IMR-90 (cell line): Measurements from ENCODE around the gene SH2B3. TPM values are rescaled to one million over a fixed set of nuclear protein-coding genes. Genes with fewer than 3 reads are reported as not detected.

Source experiments
- ATAC-seq: fragments of 200-7000 bp; cut with Tn5 transposase; 2 replicates; pipeline ENCODE4 v1.9.1; 2020; ENCODE audit warnings: low read depth, mild to moderate bottlenecking, moderate library complexity
- BruUV-seq: library from RNA; stranded (reverse); fragments of 400-500 nt; replicated peaks from 2 replicates; lab custom pipeline; 2021; lab: Mats Ljungman, UMichigan
- CTCF ChIA-PET: fragments of 300-600 bp; formaldehyde crosslinking; extraction: SDS; loops from one replicate; lab custom pipeline; 2021; ENCODE audit warnings: antibody characterized with exemption; lab: Yijun Ruan, JAX
- POLR2A ChIA-PET: fragments of 300-600 bp; sonication (Branson Sonifier 250); formaldehyde crosslinking; loops from one replicate; lab custom pipeline; 2022; ENCODE audit warnings: antibody characterized with exemption; ENCODE audit not compliant: unreplicated experiment; lab: Charles Lee
- DNase-seq: peaks from one replicate; pipeline ENCODE4 v3.0.0; 2013
- H2AFZ ChIP-seq: replicated peaks from 2 replicates; pipeline ENCODE3; 2013; ENCODE audit warnings: low read length, mild to moderate bottlenecking; ENCODE audit not compliant: poor library complexity
- H2AK5ac ChIP-seq: 2 replicates; pipeline ENCODE4 v1.6.1; 2013; ENCODE audit warnings: low read depth, low read length, inconsistent platforms
- H2AK9ac ChIP-seq: replicated peaks from 2 replicates; pipeline ENCODE3; 2013; ENCODE audit warnings: mild to moderate bottlenecking, low read depth, low read length, moderate library complexity; ENCODE audit not compliant: poor library complexity
- H2BK120ac ChIP-seq: 2 replicates; pipeline ENCODE4 v1.6.1; 2013; ENCODE audit warnings: low read depth, low read length, inconsistent platforms
- H2BK15ac ChIP-seq: 3 replicates; pipeline ENCODE4 v1.6.1; 2013; ENCODE audit warnings: low read depth, low read length, inconsistent platforms
- H2BK20ac ChIP-seq: 2 replicates; pipeline ENCODE4 v1.6.1; 2013; ENCODE audit warnings: low read depth, mild to moderate bottlenecking, inconsistent platforms, low read length, moderate library complexity
- H2BK5ac ChIP-seq: 2 replicates; pipeline ENCODE4 v1.6.1; 2013; ENCODE audit warnings: mild to moderate bottlenecking, low read depth, low read length, inconsistent platforms; ENCODE audit not compliant: poor library complexity, severe bottlenecking
- H3K14ac ChIP-seq: replicated peaks from 2 replicates; pipeline ENCODE4 v1.6.1; 2013; ENCODE audit warnings: low read depth, low read length, inconsistent platforms
- H3K18ac ChIP-seq: 2 replicates; pipeline ENCODE4 v1.6.1; 2013; ENCODE audit warnings: low read depth, low read length, control low read depth
- H3K23ac ChIP-seq: 2 replicates; pipeline ENCODE4 v1.6.1; 2013; ENCODE audit warnings: low read depth, low read length, inconsistent platforms
- H3K27ac ChIP-seq: 2 replicates; pipeline ENCODE4 v1.5.1; 2013; ENCODE audit warnings: mild to moderate bottlenecking, control low read depth, low read length; ENCODE audit not compliant: insufficient read depth
- H3K27me3 ChIP-seq: 2 replicates; pipeline ENCODE4 v1.6.1; 2013; ENCODE audit warnings: low read length; ENCODE audit not compliant: control insufficient read depth, insufficient read depth
- H3K36me3 ChIP-seq: 2 replicates; pipeline ENCODE4 v1.6.1; 2013; ENCODE audit warnings: low read length, mixed read lengths; ENCODE audit not compliant: control insufficient read depth, insufficient read depth
- H3K4ac ChIP-seq: 2 replicates; pipeline ENCODE4 v1.6.1; 2013; ENCODE audit warnings: low read depth, low read length, inconsistent platforms
- H3K4me1 ChIP-seq: 2 replicates; pipeline ENCODE4 v1.6.1; 2013; ENCODE audit warnings: low read length, mixed read lengths; ENCODE audit not compliant: control insufficient read depth, insufficient read depth
- H3K4me2 ChIP-seq: 2 replicates; pipeline ENCODE4 v1.6.1; 2013; ENCODE audit warnings: low read depth, mild to moderate bottlenecking, control low read depth, low read length, moderate library complexity
- H3K4me3 ChIP-seq: 2 replicates; pipeline ENCODE4 v1.5.1; 2013; ENCODE audit warnings: low read depth, mild to moderate bottlenecking, control low read depth, low read length, moderate library complexity; ENCODE audit not compliant: insufficient read depth
- H3K56ac ChIP-seq: 2 replicates; pipeline ENCODE4 v1.6.1; 2013; ENCODE audit warnings: low read length, inconsistent platforms; ENCODE audit not compliant: insufficient read depth; ENCODE audit errors: extremely low read depth
- H3K79me1 ChIP-seq, 2 experiments: 2 replicates each; pipeline ENCODE4 v1.6.1; 2013; ENCODE audit warnings: low read length in 2 of 2, inconsistent platforms in 1 of 2, low read depth in 1 of 2
- H3K9ac ChIP-seq: 2 replicates; pipeline ENCODE4 v1.6.1; 2013; ENCODE audit warnings: low read depth, low read length, control low read depth
- H3K9me1 ChIP-seq: 2 replicates; pipeline ENCODE4 v1.6.1; 2013; ENCODE audit warnings: low read length, inconsistent platforms; ENCODE audit not compliant: insufficient read depth
- H3K9me3 ChIP-seq: 2 replicates; pipeline ENCODE4 v1.6.1; 2013; ENCODE audit warnings: low read length; ENCODE audit not compliant: control insufficient read depth, insufficient read depth
- H4K20me1 ChIP-seq: 2 replicates; pipeline ENCODE4 v1.6.1; 2013; ENCODE audit warnings: low read length, inconsistent platforms; ENCODE audit not compliant: insufficient read depth
- H4K5ac ChIP-seq: 2 replicates; pipeline ENCODE4 v1.6.1; 2013; ENCODE audit warnings: mild to moderate bottlenecking, low read depth, low read length, control low read depth
- H4K8ac ChIP-seq, 2 experiments: 2 replicates each; pipeline ENCODE4 v1.6.1; 2013; ENCODE audit warnings: low read depth in 2 of 2, low read length in 2 of 2, control low read depth in 1 of 2, inconsistent platforms in 1 of 2
- H4K91ac ChIP-seq: 2 replicates; pipeline ENCODE4 v1.6.1; 2013; ENCODE audit warnings: low read depth, low read length, inconsistent platforms; ENCODE audit not compliant: insufficient read depth
- MXI1 ChIP-seq: IDR thresholded peaks from 2 replicates; pipeline ENCODE4 v1.6.1; 2012; ENCODE audit warnings: low read depth, mild to moderate bottlenecking, low read length, moderate library complexity, borderline replicate concordance
- NFE2L2 ChIP-seq: fragments of 150-350 bp; IDR thresholded peaks from 2 replicates; pipeline ENCODE4 v1.6.1; 2016; ENCODE audit warnings: low read depth, mild to moderate bottlenecking, low read length
- WGBS, 2 experiments: methylation state at CpG; one replicate each; pipeline versions ENCODE4 v1.1.5 to v1.1.7; 2013; ENCODE audit warnings: missing lambda C conversion rate in 2 of 2; ENCODE audit not compliant: insufficient read length in 1 of 2; ENCODE audit errors: extremely low coverage in 2 of 2; 5-methylcytosine and 5-hydroxymethylcytosine counted together
- dilution Hi-C: fragments of 300-500 bp; cut with HindIII; formaldehyde crosslinking; loops from one replicate; pipeline ENCODE4 v1.14.3; 2018; ENCODE audit warnings: low sequenced_read_pairs; ENCODE audit not compliant: unreplicated experiment
- in situ Hi-C: fragments of 300-500 bp; cut with MboI; formaldehyde crosslinking; loops from 3 replicates; pipeline ENCODE4 v1.14.3; 2019; ENCODE audit warnings: low sequenced_read_pairs, inconsistent platforms, mixed read lengths
- intact Hi-C: fragments of 100-400 bp; cut with micrococcal nuclease; formaldehyde crosslinking; loops from 2 replicates; pipeline ENCODE4 v1.10.0; 2022
- polyA plus RNA-seq, 3 experiments: library from polyadenylated mRNA; depleted of rRNA; stranded (reverse); fragments of >200 nt; gene quantifications; 2 replicates each; pipeline ENCODE4 v1.2.3, GENCODE V29; 2012; ENCODE audit warnings: low replicate concordance in 1 of 3
- total RNA-seq: library from RNA; depleted of rRNA; stranded (reverse); fragments of >200 nt; gene quantifications from 2 replicates; pipeline ENCODE4 v1.2.3, GENCODE V29; 2012
- TF ChIP-seq, protein P1 (sequence below): fragments of 150-350 bp; IDR thresholded peaks from 2 replicates; pipeline ENCODE4 v1.6.1; 2017; ENCODE audit warnings: mild to moderate bottlenecking, antibody characterized with exemption, low read length, low read depth

The SH2B3 gene
- total and polyA plus RNA-seq, 2 of the 4 experiments (the other 2 are of a cell fraction), result 9.3 to 20.2 TPM

DNA sequence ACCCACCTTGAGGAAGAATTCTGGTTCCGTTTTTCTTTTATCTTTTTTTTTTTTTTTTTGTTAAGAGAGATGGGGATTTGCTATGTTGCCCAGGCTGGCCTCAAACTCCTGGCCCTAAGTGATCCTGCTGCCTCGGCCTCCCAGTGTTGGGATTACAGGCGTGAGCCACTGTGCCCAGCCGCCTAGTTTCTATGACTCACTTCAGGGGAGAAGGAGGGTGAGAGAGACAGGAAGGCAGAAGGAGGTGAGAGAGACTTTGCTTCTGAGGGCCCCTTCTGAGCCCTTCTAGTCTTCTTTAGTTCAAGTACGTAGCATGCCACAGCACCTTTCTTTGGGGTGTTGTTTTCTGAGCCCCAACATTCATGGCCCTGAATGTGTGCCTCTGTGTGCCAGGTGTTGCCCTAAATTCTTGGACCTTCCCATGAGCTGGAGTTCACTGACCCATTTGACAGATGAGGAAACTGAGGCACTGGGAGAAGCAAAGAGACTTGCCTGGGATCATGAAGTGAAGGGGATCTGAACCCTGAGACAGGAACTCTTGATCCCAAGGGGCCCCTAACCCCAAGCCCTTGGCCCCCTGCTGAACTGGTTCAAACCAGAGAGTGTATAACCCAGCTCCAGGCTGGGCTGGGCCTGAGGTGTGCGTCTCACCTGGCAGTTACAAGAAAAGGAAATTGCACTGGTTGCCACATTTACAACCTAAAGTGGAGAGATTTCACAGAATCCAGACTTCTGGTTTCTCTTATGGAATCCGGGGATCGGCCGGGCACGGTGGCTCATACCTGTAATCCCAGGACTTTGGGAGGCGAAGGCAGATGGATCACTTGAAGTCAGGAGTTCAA, 20.8 kb downstream of the SH2B3 start:
- no peak overlapping the region for H4K8ac ChIP-seq
- peak overlapping the region; percentile 48; the same call in 1 of the 2 replicates for H2AK5ac ChIP-seq
- peak overlapping the region; percentile 23; the same call in 1 of the 2 replicates for H3K23ac ChIP-seq
- peaks cover 18% of the 10 kb centered on the region for H3K9me1 ChIP-seq
- peak; percentile 35; the same call in 1 of the 2 replicates for ATAC-seq
- H2BK5ac ChIP-seq, result no peak overlapping the region
- BruUV-seq, result no TSS peak
- CTCF ChIA-PET, result no interaction called here
- no peak overlapping the region for H2BK120ac ChIP-seq
- H4K91ac ChIP-seq, result 0 out of 2 replicates have a peak overlapping the region, but pooled peaks have one; percentile 15
- peaks cover 32 to 81% of the 10 kb centered on the region in 2 experiments for H3K79me1 ChIP-seq
- H2AFZ ChIP-seq, result no peak overlapping the region
- no peak overlapping the region for H3K27ac ChIP-seq
- no peaks in the 10 kb centered on the region for H3K9me3 ChIP-seq
- DNase-seq, result peak; percentile 50
- H3K18ac ChIP-seq, result no peak overlapping the region
- dilution Hi-C loops, result no loop called here
- whole genome bisulfite sequencing, 2 experiments, result 78% methylated on average over 4 of the region's 11 CpGs; no CpG with 5 or more reads in 1 of the 2 experiments
- intact Hi-C loops, result no loop called here
- H3K14ac ChIP-seq, result no peak overlapping the region
- POLR2A ChIA-PET, result no interaction called here
- H3K56ac ChIP-seq, result no peak overlapping the region
- H3K36me3 ChIP-seq, result peaks cover 2% of the 10 kb centered on the region
- H3K4me1 ChIP-seq, result peaks cover 14% of the 10 kb centered on the region
- H2BK20ac ChIP-seq, result no peak overlapping the region
- no peaks in the 10 kb centered on the region for H3K27me3 ChIP-seq
- H3K4ac ChIP-seq, result no peak overlapping the region
- H4K20me1 ChIP-seq, result peaks cover 48% of the 10 kb centered on the region
- H2AK9ac ChIP-seq, result peak overlapping the region; percentile 0
- TF ChIP-seq MXI1, result no peak
- TF ChIP-seq, protein P1, sequence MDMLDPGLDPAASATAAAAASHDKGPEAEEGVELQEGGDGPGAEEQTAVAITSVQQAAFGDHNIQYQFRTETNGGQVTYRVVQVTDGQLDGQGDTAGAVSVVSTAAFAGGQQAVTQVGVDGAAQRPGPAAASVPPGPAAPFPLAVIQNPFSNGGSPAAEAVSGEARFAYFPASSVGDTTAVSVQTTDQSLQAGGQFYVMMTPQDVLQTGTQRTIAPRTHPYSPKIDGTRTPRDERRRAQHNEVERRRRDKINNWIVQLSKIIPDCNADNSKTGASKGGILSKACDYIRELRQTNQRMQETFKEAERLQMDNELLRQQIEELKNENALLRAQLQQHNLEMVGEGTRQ, result no peak
- no peak for TF ChIP-seq NFE2L2
- no peak overlapping the region for H3K4me2 ChIP-seq
- in situ Hi-C loops, result no loop called here
- H2BK15ac ChIP-seq, result no peak overlapping the region
- no peak overlapping the region for H3K4me3 ChIP-seq
- H3K9ac ChIP-seq, result no peak overlapping the region
- H4K5ac ChIP-seq, result no peak overlapping the region
